OCI-LY1 (cell line): ENCODE results near the gene CCNQ.
"Not testable (repeated sequence)": the region's sequence is repeated elsewhere in the genome, so short reads cannot be mapped to it uniquely, and the experiment has no call there.

Experiments used
- H2AFZ ChIP-seq: fragments of 200-600 bp; sonication (generic), shearing (Covaris generic); 2 replicates; pipeline ENCODE4 v1.6.0; 2014; ENCODE audit warnings: antibody characterized with exemption, mild to moderate bottlenecking, low read length
- H3F3A ChIP-seq: fragments of 200-600 bp; sonication (generic), shearing (Covaris generic); 2 replicates; pipeline ENCODE4 v1.6.0; 2014; ENCODE audit warnings: mild to moderate bottlenecking, antibody characterized with exemption, low read length, moderate library complexity; ENCODE audit not compliant: insufficient read depth
- H3K27ac ChIP-seq: fragments of 200-600 bp; sonication (generic); 2 replicates; pipeline ENCODE4 v1.5.1; 2014; ENCODE audit warnings: low read length, mixed run types, mild to moderate bottlenecking, low read depth; ENCODE audit not compliant: poor library complexity, severe bottlenecking
- H3K27me3 ChIP-seq: fragments of 200-600 bp; sonication (generic); 2 replicates; pipeline ENCODE4 v1.6.0; 2014; ENCODE audit warnings: antibody characterized with exemption, mild to moderate bottlenecking, low read length, moderate library complexity; ENCODE audit not compliant: insufficient read depth
- H3K36me3 ChIP-seq: fragments of 200-600 bp; sonication (generic); 2 replicates; pipeline ENCODE4 v1.6.1; 2014; ENCODE audit warnings: mild to moderate bottlenecking, antibody characterized with exemption, low read length, moderate library complexity, mixed read lengths; ENCODE audit not compliant: insufficient read depth
- H3K4me1 ChIP-seq: fragments of 200-600 bp; sonication (generic); 2 replicates; pipeline ENCODE4 v1.5.1; 2014; ENCODE audit warnings: mild to moderate bottlenecking, low read length, moderate library complexity; ENCODE audit not compliant: insufficient read depth, severe bottlenecking
- H3K4me2 ChIP-seq: fragments of 200-600 bp; sonication (generic), shearing (Covaris generic); 2 replicates; pipeline ENCODE4 v1.6.1; 2014; ENCODE audit warnings: low read length
- H3K4me3 ChIP-seq: fragments of 200-600 bp; sonication (generic); 2 replicates; pipeline ENCODE4 v1.5.1; 2014; ENCODE audit warnings: low read length, low read depth, mild to moderate bottlenecking, mixed read lengths; ENCODE audit not compliant: poor library complexity, severe bottlenecking
- H3K79me2 ChIP-seq: fragments of 200-600 bp; shearing (Covaris generic); 2 replicates; pipeline ENCODE4 v1.6.1; 2016; ENCODE audit warnings: mixed run types, low read length, mixed read lengths; ENCODE audit not compliant: insufficient read depth
- H3K9ac ChIP-seq: fragments of 200-600 bp; sonication (generic), shearing (Covaris generic); 2 replicates; pipeline ENCODE4 v1.6.1; 2014; ENCODE audit warnings: mild to moderate bottlenecking, low read length, mixed read lengths
- H3K9me2 ChIP-seq: fragments of 200-600 bp; sonication (generic), shearing (Covaris generic); 2 replicates; pipeline ENCODE4 v1.6.1; 2014; ENCODE audit warnings: low read depth, mild to moderate bottlenecking, low read length, mixed read lengths
- H3K9me3 ChIP-seq: fragments of 200-600 bp; shearing (Covaris generic); 2 replicates; pipeline ENCODE4 v1.6.1; 2014; ENCODE audit warnings: low read length, mixed read lengths
- H4K20me1 ChIP-seq: fragments of 200-600 bp; sonication (generic), shearing (Covaris generic); 2 replicates; pipeline ENCODE4 v1.6.0; 2016; ENCODE audit warnings: mild to moderate bottlenecking, low read length; ENCODE audit not compliant: insufficient read depth
- CTCF ChIP-seq: fragments of 200-600 bp; sonication (generic), shearing (Covaris generic); IDR thresholded peaks from 2 replicates; pipeline ENCODE4 v1.5.1; 2017; ENCODE audit warnings: mild to moderate bottlenecking, antibody characterized with exemption, low read length, moderate library complexity, mixed read lengths
- EZH2 ChIP-seq: fragments of 200-600 bp; sonication (generic), shearing (Covaris generic); IDR thresholded peaks from 2 replicates; pipeline ENCODE4 v1.8.0; 2017; ENCODE audit warnings: borderline replicate concordance, mixed run types, mild to moderate bottlenecking, antibody characterized with exemption, low read length, moderate library complexity, mixed read lengths

CCNQ gene

GRCh38 chrX:153608376-153608775 lies 9.4 kb upstream of the CCNQ start:
- no peak for TF ChIP-seq CTCF
- no peak for TF ChIP-seq EZH2
- H3K9me3 ChIP-seq = no peaks in the 10 kb centered on the region
- H3K4me2 ChIP-seq = no peak overlapping the region
- no peaks in the 10 kb centered on the region for H3K36me3 ChIP-seq
- no peak overlapping the region for H3K4me3 ChIP-seq
- H4K20me1 ChIP-seq = no peaks in the 10 kb centered on the region
- H2AFZ ChIP-seq = no peak overlapping the region
- H3K27me3 ChIP-seq = no peaks in the 10 kb centered on the region
- H3K4me1 ChIP-seq = peaks cover 7% of the 10 kb centered on the region
- H3K79me2 ChIP-seq = no peaks in the 10 kb centered on the region
- H3F3A ChIP-seq = no peaks in the 10 kb centered on the region
- no peak overlapping the region for H3K9ac ChIP-seq
- no peak overlapping the region for H3K27ac ChIP-seq
- no peaks in the 10 kb centered on the region for H3K9me2 ChIP-seq

GRCh38 chrX:153606503-153606902 lies 7.6 kb upstream of the CCNQ start:
- Histone ChIP-seq H3K27me3 (no peaks in the 10 kb centered on the region), H3K79me2 (no peaks in the 10 kb centered on the region), H3K4me2 (no peak overlapping the region), H3K4me1 (peaks cover 7% of the 10 kb centered on the region), H2AFZ (no peak overlapping the region), H3K9ac (no peak overlapping the region), H3K4me3 (no peak overlapping the region), H3K27ac (no peak overlapping the region), H4K20me1 (no peaks in the 10 kb centered on the region), H3K36me3 (no peaks in the 10 kb centered on the region), H3K9me2 (no peaks in the 10 kb centered on the region), H3F3A (no peaks in the 10 kb centered on the region), H3K9me3 (no peaks in the 10 kb centered on the region)
- TF ChIP-seq EZH2 (no peak), CTCF (no peak)

GRCh38 chrX:153604666-153605380 lies 5.9 kb upstream of the CCNQ start:
- not testable (repeated sequence) for H3K9me3 ChIP-seq, H4K20me1 ChIP-seq, H3K4me1 ChIP-seq, H3K79me2 ChIP-seq, H3K9ac ChIP-seq, H3K36me3 ChIP-seq, H3K4me3 ChIP-seq, H3K27me3 ChIP-seq, H2AFZ ChIP-seq, H3K4me2 ChIP-seq, H3K27ac ChIP-seq, H3F3A ChIP-seq, H3K9me2 ChIP-seq

- TF ChIP-seq EZH2 = no peak
- TF ChIP-seq CTCF = no peak
- Histone ChIP-seq H3K4me3 (no peak overlapping the region), H2AFZ (no peak overlapping the region), H3K4me1 (peaks cover 13% of the 10 kb centered on the region), H3F3A (no peaks in the 10 kb centered on the region), H3K9ac (no peak overlapping the region), H4K20me1 (no peaks in the 10 kb centered on the region), H3K9me3 (no peaks in the 10 kb centered on the region), H3K27ac (no peak overlapping the region), H3K27me3 (no peaks in the 10 kb centered on the region), H3K36me3 (no peaks in the 10 kb centered on the region), H3K9me2 (no peaks in the 10 kb centered on the region), H3K4me2 (no peak overlapping the region), H3K79me2 (no peaks in the 10 kb centered on the region)
Measured at GRCh38 chrX:153603131-153603656, 4.3 kb upstream of the CCNQ start.
